Stimulated activated CD8-positive, alpha-beta memory T cell treated with anti-CD3 and anti-CD28 coated beads, Interleukin-4, amount 100 ng/mL, for 1 hour (primary cell): ENCODE results near the gene TEX9.
"Not testable (repeated sequence)": the region's sequence is repeated elsewhere in the genome, so short reads cannot be mapped to it uniquely, and the experiment has no call there.

Experiments used
- DNase-seq, 2 donors: peaks; one replicate each; pipeline ENCODE4 v3.0.0-alpha.2; 2020; ENCODE audit warnings: low read depth in 2 of 2, low spot score in 1 of 2

TEX9 gene

DNA sequence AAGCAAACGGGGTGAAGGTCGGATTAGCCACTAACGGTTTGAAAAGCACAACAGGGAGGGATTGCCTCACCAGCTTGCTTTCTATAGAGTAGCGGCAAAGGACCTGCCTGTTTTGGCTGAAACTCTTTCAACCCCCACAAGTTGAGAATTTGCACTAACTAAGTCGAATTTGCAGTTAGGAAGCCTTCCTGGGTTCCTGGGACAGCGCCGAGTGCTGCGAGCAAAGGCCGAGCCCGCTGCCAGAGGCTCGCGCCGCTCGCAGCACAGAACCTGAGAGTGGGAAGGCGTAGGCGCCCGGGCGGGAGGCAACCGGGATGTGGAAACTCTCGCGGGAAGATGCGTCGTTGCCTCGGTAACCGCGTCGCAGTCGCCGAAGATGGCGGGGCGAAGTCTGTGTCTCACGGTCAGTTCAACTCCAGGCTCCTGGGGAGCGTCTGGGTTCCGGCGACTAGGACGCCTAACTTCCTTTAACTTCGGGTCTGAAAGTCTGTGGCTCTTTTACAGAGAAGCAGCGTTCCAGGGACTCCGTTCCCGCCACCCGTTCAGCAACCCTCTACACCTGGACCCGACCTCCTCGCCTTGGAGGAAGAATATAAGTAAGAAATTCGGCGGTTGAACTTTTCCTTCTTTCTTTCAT, at the start of gene TEX9:
Gene TEX9 (plus strand): TSS at position 352 of the 637 bp plus-strand sequence. CDS start 25 bp downstream, at position 377.
- peak; percentile 4 to 40 for DNase-seq

DNA sequence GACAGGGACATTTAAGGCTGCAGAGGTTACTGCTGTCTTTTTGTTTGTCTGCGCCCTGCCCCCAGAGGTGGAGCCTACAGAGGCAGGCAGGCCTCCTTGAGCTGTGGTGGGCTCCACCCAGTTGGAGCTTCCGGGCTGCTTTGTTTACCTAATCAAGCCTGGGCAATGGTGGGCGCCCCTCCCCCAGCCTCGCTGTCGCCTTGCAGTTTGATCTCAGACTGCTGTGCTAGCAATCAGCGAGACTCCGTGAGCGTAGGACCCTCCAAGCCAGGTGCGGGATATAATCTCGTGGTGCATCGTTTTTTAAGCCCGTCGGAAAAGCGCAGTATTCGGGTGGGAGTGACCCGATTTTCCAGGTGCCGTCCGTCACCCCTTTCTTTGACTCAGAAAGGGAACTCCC, 48.7 kb upstream of the TEX9 start:
- not testable (repeated sequence) for DNase-seq

DNA sequence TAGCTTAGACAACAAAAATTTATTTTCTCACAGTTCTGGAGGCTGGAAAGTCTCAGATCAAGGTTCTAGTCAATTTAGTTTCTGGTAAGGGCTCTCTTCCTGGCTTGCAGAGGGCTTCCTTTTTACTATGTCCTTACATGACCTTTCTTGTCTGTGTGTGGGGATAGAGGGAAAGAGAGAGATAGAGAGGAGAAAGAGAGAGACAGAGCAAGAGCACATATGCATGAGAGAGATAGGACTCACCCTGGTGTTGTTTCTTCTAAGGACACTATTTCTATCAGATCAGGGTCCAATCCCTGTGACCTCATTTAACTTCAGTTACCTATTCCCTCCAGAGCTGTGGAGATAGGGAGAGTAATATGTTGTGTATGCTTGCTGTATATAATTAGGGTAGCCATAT, 44.9 kb upstream of the TEX9 start:
- no peak for DNase-seq

DNA sequence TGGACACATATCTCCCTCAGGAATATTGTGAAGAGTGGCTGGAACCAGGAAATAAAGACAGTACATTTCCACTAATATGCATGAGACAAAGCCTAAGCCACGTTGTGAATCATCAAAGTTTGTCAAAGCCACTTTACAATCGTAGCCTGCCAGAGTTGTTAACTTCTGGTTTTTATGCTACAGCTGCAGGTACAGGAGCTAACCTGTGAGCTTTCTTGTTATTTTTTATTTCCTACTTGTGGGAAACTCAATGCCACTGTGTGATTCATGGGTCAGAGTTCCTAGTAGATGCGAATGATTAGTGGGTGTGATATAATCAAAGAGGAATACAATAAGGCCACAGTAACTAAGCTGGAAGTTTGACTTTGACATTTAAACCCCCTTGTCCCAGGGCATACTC, 44.4 kb upstream of the TEX9 start:
- DNase-seq: no peak

DNA sequence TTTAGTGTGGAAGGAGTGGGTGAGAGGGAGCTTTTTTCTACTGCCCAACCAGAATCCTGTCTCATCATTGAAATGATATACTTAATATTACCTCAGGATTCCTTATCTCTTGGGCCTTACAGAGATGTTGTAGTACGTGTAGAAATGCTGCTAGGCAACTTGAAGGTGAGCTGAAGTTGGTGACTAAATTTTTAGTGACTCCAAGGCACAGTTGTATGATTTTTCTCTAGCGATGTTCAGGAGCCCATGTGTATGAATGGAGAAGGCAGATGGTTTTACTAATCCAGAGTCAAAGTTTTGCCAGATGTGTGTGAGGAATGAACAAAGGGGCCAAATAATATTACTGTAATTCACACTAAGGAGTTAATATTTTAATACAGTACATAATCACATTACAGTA, 42.8 kb upstream of the TEX9 start:
- no peak for DNase-seq

DNA sequence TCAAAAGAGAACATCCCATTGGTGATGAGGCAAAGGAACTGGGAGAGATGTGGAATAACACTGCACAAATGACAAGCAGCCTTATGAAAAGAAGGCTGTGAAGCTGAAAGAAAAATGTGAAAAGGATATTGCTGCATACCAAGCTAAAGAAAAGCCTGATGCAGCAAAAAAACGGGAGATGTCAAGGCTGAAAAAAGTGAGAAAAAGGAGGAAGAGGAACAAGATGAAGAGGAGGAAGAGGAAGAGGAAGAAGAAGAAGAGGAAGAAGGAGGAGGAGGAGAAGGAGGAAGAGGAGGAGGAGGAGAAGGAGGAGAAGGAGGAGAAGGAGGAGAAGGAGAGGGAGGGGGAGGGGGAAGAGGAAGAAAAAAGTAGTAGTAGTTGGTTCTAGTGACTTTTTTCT, 41.8 kb upstream of the TEX9 start:
- DNase-seq: no peak

DNA sequence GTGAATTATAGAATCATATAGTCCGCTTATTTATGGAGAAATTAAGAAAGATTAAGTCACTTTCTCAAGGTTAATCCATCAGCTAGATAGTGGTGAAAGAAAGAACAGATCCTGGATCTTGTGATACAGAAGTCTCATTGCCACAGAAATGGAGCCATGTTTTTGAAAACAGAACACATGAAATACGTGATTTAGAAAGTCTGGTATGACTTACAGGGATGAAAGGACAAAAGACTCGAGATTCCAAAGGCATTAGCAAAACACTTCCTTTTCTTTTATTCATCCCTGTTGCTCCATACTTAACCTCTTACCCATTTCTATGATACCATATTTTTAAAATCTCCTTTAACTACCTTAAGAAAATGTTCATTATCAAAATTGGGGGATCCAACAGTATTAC, 40.0 kb upstream of the TEX9 start:
- DNase-seq: no peak

DNA sequence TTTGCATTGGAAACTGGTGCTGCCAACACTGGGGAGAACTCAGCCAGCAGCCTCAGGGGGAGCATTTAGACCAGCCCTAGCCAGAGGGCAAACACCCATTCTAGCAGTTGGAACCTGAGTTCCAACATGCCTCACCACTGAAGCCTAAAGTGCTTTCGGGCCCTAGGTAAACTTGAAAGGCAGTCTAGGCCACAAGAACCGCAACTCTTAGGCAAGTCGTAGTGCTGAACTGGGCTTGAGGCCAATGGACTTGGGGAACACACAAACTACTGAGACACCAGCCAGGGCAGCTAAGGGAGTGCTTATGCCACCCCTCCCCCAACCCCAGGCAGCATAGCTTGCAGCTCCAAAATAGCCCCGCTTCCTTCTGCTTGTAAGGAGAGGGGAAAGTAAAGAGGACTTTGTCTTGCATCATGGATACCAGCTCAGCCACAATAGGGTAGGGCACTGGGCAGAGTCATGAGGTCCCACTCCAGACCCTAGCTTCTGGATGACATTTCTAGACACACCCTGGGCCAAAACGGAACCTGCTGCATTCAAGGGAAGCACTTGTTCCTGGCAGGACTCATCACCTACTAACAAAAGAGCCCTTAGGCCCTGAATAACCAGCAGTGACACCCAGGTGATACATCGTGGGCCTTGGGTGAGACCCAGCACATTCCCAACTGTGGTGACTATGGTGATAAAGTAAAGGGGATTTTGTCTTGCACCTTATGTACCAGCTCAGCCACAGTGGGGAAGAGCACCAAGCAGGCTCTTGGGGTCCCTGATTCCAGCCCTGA, 37.3 kb upstream of the TEX9 start:
- DNase-seq: no peak

DNA sequence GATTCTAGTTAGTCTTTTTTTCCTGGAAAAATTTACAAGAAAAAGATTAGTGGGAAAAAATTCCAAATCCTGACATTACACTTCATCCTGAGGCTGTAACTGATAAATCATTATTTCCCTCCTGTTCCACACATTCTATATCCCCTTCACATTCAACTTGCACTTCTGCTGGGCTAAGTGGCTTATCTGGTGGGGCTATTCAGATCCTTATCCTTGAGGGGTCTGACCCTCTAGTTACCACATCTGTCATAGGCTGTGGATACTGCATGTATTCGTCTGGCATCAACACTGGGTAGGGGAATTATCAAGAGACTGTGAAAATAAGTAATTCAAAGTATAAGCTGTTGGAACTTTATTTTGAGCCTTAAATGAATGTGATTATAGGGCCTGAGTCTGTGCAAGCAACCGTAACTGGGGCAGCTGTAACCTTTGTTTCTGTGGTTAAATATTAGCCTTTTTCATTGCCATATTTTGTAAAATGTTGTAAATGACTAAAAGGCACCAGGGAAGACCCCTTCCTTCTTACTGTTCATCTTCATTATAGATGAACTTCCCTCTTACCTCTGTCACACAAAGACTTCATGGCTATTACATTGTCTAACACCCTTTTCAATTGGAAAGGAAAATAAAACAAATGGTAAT, 28.0 kb upstream of the TEX9 start:
- DNase-seq: no peak

DNA sequence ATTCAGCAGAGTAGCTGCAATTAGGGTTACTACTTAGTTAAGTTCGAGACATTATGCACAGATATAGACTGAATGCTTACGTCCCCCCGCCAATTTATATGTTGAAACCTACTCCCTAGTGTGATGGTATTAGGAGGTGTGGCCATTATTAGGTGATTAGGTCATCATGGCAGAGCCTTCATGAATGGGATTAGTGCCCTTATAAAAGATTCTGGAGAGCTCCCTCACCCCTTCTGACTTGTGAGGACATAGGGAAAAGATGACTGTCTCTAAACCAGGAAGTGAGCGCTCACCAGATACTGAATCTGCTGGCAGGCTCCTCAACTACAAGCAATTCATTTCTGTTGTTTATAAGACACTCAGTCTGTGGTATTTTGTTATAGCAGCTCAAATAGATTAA, 25.6 kb upstream of the TEX9 start:
- no peak for DNase-seq

DNA sequence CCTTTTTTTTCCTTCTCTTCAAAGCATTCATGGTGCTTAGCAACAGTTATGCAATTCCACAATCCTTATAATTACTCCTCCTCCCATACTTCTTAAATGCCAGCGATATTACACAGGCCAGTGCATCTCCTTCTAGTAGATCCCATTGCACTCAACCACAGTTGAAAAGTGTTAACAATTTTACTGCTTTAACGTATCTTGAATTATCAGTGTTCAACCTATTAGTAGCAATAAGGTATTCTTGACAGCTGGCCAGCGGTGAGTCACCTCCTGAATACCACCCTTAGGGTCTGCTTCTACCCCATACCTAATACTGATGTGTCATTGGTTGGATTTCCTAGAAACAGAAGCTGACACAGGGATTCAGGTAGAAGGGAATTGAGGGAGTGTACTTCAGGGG, 24.0 kb upstream of the TEX9 start:
- no peak for DNase-seq

DNA sequence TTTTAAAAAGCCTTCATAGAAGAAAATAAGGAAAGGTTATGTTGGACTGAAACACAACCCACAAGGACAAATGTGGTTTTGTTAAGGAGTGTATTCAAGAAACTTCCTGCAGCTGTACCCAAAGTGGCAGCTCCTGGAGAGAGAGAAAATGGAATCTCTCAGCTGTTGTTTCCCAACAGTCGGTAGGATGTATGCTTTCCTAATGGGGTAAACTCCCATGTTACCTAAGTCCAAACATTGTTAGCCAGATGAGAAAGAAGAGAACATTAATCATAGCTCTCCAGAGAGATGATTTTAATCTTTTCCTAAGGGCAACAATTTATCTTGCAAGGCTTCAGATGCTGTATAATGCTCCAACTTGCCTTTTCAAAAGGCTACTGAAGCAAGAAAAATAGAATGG, 22.6 kb upstream of the TEX9 start:
- no peak for DNase-seq

DNA sequence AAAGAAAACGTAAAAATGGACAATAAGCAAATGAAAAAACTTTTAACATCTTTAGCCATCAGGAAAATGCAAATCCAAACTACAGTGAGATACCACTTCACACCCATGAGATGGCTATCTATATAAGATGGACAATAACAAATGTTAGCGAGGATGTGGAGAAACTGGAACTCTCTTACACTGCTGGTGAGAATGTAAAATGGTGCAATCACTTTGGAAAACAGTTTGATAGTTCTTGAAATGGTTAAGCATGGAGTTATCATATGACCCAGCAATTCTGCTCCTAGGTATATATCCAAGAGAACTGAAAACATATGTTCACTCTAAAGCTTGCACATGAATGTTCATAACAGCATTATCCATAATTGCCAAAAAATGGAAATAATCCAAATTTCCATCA, 21.3 kb upstream of the TEX9 start:
- no peak for DNase-seq

DNA sequence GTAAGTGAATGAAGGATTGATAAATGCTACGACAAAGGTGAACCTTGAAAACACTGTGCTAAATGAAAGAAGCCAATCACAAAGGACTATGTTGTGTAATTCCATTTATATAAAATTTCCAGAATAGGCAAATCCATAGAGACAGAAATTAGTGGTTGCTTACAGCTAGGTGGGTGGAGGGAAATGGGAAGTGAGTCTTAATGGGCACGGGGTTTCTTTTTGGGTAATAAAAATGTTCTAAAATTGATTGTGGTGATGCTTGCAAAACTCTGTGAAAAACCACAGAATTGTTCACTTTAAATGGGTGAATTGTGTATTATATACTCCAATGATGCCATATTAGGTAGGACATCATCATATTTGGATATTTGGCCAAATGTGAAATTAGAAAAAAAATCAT, 20.9 kb upstream of the TEX9 start:
- DNase-seq: no peak

DNA sequence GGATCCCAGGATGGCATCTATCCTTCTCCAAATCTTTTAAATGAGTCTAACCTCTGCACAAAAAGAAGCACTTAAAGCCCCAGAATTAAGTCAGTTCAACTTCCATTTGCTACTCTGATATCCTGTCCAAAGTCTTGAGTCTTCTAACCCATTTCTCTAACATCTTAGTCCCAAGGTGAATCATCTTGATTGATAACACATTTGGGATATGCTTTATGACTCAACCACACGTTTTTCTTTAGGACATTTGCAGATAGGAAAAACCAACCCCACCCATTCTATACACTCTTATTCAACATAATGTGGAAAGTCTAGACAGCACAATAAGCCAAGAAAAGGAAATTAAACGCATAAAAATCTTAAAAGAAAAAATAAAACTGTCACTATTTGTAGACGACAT, 18.8 kb upstream of the TEX9 start:
- DNase-seq: no peak

DNA sequence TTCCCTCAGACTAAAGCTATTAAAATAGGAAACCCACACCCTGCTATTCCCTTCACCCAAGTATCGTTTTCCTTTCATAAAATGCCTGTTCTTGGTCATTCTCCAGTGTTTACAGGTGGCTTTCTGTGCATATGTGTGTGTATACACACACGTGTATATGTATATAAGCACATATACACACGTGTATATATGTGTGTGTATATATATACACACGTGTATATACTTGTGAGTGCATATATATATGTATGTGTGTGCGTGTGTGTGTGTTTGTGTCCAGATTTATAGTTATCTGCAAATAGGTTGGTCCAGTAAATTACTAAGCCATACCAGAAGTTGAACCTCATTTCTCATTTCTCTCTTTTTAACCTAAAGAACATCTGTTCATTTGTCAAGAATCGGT, 15.7 kb upstream of the TEX9 start:
- DNase-seq: no peak

DNA sequence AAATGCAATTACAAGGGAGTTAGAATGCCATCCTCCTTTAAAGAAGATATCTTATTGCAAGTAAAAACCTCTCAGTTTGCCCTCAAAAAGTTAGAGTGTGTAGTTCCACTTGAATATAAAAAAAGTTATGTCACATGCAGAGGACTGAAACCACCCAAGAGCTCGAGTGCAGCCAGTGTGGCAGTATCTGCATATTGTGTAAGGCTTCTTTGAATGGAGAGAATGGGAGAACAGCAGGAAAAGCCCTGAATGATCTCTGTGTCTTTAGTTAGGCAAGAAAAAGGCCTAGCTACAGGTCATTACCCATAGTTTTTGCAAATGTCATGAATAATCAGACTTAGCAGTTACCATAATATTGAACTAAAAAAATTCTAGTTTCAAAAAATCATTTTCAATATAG, 13.9 kb upstream of the TEX9 start:
- DNase-seq: no peak

DNA sequence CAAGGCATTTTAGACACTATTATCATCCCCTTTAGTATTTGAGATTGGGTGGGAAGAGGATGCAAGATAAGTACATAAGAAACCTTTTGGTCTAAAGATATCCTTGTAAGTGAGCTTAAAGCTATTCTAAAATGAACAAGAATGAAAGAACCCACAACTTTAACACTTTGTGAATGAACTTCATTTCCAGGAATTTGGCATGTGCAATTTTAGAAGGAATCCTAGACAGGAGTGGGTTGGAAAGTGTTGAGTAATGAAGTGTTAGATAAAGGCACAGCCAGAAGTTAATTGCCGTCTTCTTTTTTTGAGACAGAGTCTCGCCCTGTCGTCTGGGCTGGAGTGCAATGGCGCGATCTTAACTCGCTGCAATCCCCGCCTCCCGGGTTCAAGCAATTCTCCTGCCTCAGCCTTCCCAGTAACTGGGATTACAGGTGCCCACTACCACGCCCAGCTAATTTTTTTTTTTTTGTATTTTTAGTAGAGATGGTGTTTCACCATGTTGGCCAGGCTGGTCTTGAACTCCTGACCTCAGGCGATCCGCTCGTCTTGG, 13.2 kb upstream of the TEX9 start:
- no peak for DNase-seq

DNA sequence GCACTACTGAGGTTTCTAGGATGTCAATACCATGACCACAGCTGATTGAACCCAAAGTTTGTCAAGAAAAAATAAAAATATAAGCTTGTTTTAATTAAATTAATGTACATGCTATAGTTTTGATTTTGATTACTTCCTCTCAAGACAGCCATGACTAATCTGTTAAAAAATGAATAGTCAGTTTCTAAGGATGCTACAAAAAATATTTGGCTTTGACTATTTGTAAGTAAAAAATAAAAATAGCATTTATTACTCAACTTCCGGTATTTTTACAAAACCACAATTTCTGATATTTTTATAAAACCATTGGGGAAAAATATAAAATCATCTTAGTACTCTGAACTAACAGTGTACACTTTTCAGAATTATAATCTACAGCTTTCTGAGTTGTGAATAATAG, 12.1 kb upstream of the TEX9 start:
- no peak for DNase-seq

DNA sequence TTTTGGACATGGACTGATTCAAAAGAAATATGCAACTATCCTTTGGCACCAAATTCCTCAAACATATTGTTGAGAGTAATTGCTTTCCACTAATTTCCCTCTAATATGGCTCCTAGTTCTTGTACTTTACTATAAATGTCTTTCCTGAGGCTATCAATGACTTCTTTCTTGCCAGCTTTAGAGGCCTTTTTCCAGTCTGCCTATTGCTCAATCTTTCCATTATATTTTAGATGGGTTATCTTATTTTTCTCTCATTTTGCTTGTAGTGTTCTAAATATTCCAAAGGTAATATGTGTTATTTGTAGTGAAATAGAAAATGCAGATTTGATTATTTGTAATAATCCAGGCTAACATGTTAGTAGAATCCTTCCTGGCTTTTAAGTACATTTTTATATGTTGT, 11.5 kb upstream of the TEX9 start:
- no peak for DNase-seq

DNA sequence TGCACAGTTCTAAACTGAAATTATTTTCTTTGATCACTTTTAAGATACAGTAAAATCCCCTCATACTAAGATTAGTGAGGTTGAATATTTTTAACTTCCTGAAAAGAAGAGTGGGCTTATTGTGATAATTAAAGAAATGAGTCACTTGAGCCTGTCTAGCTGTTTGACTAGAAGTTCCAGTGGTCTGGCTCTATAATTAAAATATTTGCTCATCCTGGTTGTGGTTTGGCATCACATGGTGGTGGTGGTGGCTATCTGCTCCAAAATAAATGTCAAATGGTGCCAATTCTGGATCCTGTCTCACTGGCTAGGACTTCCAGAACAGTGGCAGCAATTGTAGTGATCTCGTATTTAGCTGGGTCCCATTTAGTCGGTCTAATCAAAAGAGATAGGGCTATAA, 8.6 kb upstream of the TEX9 start:
- DNase-seq: no peak

DNA sequence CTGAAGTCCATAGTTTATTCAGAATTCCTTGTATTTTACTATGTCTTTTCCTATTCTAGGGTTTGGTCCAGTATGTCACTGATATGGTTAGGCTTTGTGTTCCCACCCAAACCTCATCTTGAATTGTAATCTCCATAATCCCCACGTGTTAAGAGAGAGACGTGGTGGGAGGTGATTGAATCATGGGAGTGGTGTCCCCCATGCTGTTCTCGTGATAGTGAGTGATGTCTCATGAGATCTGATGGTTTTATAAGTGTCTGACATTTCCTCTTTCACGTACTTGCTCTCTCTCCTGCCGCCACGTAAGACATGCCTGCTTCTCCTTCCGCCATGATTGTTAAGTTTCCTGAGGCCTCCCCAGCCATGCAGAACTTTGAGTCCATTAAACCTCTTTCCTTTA, 6.6 kb upstream of the TEX9 start:
- no peak for DNase-seq
